Brain pericyte (primary cell): ENCODE data around the gene MARVELD3.
"Not testable (repeated sequence)": the region's sequence is repeated elsewhere in the genome, so short reads cannot be mapped to it uniquely, and the experiment has no call there.

Experiments
- DNase-seq: peaks from one replicate; pipeline ENCODE4 v3.0.0-alpha.2; 2012; ENCODE audit warnings: low read depth, low spot score

MARVELD3 gene

GRCh38 chr16:71626018-71626857 is at the start of gene MARVELD3:
TSS of gene MARVELD3 (plus strand) at chr16:71626184. CDS start at chr16:71626230, 46 bp downstream.
- no peak for DNase-seq

GRCh38 chr16:71576971-71577370 is 49.0 kb upstream of the MARVELD3 start, which contains the start of gene TAT:
TSS of gene TAT (minus strand) at chr16:71577092. CDS start at chr16:71576415, 677 bp downstream.
- DNase-seq, result no peak

GRCh38 chr16:71582553-71582848 is 43.5 kb upstream of the MARVELD3 start:
- DNase-seq, result not testable (repeated sequence)

GRCh38 chr16:71584543-71585317 is 41.3 kb upstream of the MARVELD3 start:
- DNase-seq, result no peak

- DNase-seq, result no peak
Measured at GRCh38 chr16:71585318-71585703, 40.7 kb upstream of the MARVELD3 start.

- DNase-seq, result not testable (repeated sequence)
Measured at GRCh38 chr16:71589334-71589733, 36.6 kb upstream of the MARVELD3 start.

GRCh38 chr16:71590071-71590470 is 35.9 kb upstream of the MARVELD3 start:
- not testable (repeated sequence) for DNase-seq

GRCh38 chr16:71590584-71590983 is 35.4 kb upstream of the MARVELD3 start:
- no peak for DNase-seq

GRCh38 chr16:71591917-71592316 is 34.1 kb upstream of the MARVELD3 start:
- DNase-seq, result no peak

GRCh38 chr16:71593048-71593999 is 32.7 kb upstream of the MARVELD3 start:
- DNase-seq, result no peak

- DNase-seq, result no peak
Measured at GRCh38 chr16:71594000-71594646, 31.9 kb upstream of the MARVELD3 start.

GRCh38 chr16:71595340-71595826 is 30.6 kb upstream of the MARVELD3 start:
- not testable (repeated sequence) for DNase-seq

- not testable (repeated sequence) for DNase-seq
Measured at GRCh38 chr16:71598426-71598825, 27.6 kb upstream of the MARVELD3 start.

GRCh38 chr16:71600822-71601221 is 25.2 kb upstream of the MARVELD3 start:
- no peak for DNase-seq

- DNase-seq, result no peak
Measured at GRCh38 chr16:71609066-71609465, 16.9 kb upstream of the MARVELD3 start.

- no peak for DNase-seq
Measured at GRCh38 chr16:71610447-71610846, 15.5 kb upstream of the MARVELD3 start.

- DNase-seq, result no peak
Measured at GRCh38 chr16:71610936-71611871, 14.8 kb upstream of the MARVELD3 start.

- DNase-seq, result not testable (repeated sequence)
Measured at GRCh38 chr16:71614956-71615355, 11.0 kb upstream of the MARVELD3 start.

- DNase-seq, result no peak
Measured at GRCh38 chr16:71618429-71618828, 7.6 kb upstream of the MARVELD3 start.

GRCh38 chr16:71622088-71622487 is 3.9 kb upstream of the MARVELD3 start:
- DNase-seq, result no peak
